ENCODE results near the gene PRR5.

PRR5 gene

DNA sequence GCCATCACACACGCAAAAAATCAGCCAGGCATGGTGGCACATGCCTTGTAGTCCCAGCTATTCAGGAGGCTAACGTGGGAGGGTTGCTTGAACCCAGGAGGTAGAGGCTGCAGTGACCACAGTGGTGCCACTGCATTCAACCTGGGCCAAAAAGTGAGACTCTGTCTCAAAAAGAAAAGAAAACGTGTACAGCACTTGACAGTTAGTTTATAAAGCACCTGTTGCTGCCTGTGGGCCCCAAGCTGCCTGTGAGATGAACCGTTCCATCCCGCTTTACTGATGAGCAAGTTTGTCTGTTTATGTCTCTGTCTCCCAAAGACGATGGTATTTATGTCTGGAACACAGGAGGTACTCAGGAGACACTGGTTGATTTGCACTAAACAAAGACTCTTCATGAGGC, 1.5 kb upstream of the PRR5 start:
- TF ChIP-seq, protein P1, sequence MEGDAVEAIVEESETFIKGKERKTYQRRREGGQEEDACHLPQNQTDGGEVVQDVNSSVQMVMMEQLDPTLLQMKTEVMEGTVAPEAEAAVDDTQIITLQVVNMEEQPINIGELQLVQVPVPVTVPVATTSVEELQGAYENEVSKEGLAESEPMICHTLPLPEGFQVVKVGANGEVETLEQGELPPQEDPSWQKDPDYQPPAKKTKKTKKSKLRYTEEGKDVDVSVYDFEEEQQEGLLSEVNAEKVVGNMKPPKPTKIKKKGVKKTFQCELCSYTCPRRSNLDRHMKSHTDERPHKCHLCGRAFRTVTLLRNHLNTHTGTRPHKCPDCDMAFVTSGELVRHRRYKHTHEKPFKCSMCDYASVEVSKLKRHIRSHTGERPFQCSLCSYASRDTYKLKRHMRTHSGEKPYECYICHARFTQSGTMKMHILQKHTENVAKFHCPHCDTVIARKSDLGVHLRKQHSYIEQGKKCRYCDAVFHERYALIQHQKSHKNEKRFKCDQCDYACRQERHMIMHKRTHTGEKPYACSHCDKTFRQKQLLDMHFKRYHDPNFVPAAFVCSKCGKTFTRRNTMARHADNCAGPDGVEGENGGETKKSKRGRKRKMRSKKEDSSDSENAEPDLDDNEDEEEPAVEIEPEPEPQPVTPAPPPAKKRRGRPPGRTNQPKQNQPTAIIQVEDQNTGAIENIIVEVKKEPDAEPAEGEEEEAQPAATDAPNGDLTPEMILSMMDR (conservative IDR thresholded peaks at IDR 0.05; ENCODE audit: control insufficient read depth, insufficient read depth, low read depth, low read length) = no peak
- DNase-seq (ENCODE audit: low read depth) = no peak
- no peak overlapping the region for H3K4me3 ChIP-seq (ENCODE audit: control insufficient read depth, low read depth, low read length)

DNA sequence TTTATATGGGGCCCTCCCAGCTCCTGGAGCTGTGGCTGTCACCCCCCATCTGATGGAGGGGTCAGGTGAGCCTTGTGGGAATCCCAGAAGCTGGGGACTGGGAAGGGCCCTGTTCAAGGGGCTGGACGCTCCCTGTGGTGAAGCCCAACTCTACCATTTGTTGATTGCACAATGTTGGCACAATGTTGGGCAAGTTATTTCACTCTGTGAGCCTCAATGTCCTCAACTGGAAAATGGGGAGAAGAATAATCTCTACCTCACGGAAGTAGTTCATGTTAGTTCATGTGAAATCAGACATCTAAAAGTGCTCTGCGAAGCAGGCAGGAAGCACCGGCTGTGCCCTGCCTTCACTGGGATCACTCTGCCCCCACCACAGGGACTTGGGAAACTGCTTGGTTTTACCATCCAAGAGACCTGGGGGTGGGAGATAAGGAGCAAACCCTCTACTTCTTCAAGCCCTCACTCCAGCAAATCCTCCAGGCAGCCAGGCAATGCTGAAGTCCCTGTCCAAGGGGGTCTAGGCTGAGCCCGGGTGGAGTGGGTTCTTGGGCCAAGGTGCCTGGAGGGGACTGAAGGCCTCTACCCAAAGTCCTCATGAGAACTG, 715 bp upstream of the PRR5 start:
- H3K4me3 ChIP-seq (ENCODE audit: control insufficient read depth, low read depth, low read length) = no peak overlapping the region
- TF ChIP-seq, protein P1 (conservative IDR thresholded peaks at IDR 0.05; ENCODE audit: control insufficient read depth, insufficient read depth, low read depth, low read length) = no peak
- no peak for DNase-seq (ENCODE audit: low read depth)

DNA sequence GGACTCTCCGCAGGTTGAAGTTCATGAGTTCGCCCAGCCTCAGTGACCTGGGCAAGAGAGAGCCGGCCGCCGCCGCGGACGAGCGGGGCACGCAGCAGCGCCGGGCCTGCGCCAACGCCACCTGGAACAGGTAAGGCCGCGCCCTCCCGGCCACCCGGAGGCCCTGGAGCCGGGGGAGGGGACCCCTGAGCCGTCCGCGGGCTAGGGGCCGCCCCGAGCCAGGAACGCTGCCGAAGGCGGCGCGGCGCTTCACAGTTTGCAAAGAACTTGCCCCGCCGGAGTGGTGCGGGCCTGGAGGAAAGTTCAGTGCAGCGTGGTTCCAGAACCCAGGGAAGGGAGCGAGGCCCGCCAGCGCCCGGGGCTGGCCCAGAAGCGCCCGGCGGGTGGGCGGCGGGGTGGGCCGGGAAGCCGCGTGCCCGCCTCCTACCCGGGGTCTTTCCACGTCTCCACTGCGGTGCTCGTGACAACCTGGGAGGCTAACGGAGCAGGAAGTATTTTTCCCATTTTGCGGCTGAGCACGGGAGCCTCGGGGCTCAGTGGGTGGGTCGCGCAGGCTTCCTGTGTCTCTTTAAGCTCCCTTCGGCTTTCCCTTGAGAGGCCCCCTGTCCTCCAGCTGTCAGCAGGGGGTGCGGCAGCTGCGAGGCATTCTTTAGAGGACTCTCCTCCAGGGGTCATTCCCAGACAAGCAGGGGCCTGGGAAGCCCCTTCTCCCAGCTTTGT, 635 bp downstream of the PRR5 start:
- no peak for DNase-seq (ENCODE audit: low read depth)
- H3K4me3 ChIP-seq (ENCODE audit: control insufficient read depth, low read depth, low read length) = peak overlapping the region; percentile 38
- TF ChIP-seq, protein P1 (conservative IDR thresholded peaks at IDR 0.05; ENCODE audit: control insufficient read depth, insufficient read depth, low read depth, low read length) = no peak

DNA sequence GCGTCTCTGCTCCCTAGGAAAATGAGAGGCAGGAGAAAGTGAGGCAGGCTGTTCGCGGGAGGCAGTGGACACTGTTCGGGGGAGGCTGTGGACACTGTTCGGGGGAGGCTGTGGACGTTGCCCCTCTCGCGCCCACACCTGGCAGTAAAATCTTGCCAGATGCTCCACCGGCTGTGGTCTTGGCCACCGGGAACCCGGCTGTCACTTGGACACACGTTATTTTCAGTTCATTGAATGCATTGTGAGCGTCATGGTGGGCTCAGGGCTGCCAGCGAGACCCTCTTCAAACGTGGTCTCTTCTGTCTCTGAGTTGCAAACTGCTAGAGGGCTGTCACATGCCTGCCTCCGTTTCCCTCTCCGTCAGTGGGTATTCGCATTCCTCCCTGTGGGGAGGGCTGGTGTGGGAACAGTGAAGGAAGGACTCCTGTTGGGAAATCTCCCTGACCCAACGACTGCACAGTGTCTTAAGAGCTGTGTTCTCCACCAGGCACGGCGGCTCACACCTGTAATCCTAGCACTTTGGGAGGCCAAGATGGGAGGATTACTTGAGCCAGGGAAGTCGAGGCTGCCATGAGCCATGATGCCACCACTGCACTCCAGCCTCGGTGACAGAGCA, 1.4 kb downstream of the PRR5 start:
- TF ChIP-seq, protein P1 (conservative IDR thresholded peaks at IDR 0.05; ENCODE audit: control insufficient read depth, insufficient read depth, low read depth, low read length) = no peak
- peak overlapping the region; percentile 38 for H3K4me3 ChIP-seq (ENCODE audit: control insufficient read depth, low read depth, low read length)
- DNase-seq (ENCODE audit: low read depth) = no peak

DNA sequence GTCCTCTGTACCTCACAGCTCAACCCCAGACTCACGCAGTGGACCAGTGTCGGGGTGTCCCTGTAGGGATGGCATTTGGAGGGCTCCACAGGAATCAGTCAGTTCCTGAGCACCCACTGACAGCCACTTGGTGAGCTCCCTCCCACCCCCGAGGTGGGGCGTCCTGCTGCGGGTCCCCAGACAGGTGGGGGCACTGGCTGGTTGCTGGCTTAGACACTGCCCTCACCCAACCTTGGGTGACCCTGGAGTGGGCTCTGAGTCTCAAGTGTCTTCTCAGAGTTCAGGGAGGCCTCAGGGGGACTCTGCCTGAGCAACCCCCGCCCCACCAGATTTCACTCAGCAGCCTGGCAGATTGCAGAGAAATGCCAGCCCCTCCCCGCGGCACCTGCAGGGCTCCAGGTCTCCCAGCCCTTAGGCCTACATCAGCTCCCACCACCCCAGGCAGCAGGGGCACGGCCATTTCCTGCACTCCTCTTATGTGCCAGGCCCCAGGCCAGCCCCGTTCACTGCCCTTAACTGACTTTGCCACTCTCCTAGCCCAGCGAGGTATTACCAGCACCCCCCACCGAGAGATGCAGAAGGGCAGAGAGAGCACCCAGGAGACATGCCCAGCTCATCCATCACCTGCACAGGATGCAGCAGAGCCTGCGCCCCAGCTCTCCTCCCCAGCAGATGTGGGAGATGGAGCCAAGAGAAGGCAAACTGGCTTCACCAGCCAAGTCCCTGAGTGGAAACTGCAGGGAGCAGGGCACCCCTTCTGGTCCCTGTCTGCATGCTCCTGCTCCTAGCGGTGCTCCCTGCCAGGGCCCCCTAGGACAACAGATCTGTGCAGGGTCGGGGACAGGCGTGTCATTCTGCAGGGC, 2.4 kb downstream of the PRR5 start:
- no peak overlapping the region for H3K4me3 ChIP-seq (ENCODE audit: control insufficient read depth, low read depth, low read length)
- TF ChIP-seq, protein P1 (conservative IDR thresholded peaks at IDR 0.05; ENCODE audit: control insufficient read depth, insufficient read depth, low read depth, low read length) = no peak

DNA sequence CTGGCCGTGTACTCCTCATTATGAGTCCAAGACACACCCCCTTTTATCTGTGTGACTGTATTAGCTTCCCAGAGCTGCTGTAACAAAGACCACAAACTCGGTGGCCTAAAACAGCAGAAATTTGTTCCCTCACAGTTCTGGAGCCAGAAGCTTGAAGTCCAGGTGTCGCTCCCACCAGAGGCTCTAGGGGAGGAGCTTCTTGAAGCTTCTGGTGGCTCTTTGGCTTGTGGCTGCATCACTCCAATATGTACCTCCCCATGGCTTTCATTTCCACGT, 3.0 kb downstream of the PRR5 start:
- TF ChIP-seq, protein P1 (conservative IDR thresholded peaks at IDR 0.05; ENCODE audit: control insufficient read depth, insufficient read depth, low read depth, low read length) = no peak
- no peak for DNase-seq (ENCODE audit: low read depth)
- H3K4me3 ChIP-seq (ENCODE audit: control insufficient read depth, low read depth, low read length) = no peak overlapping the region

More for the DNA sequence above, 2.4 kb downstream of the PRR5 start:
- DNase-seq (ENCODE audit: low read depth) = no peak
